ENCODE data around the gene CST5.

DNA sequence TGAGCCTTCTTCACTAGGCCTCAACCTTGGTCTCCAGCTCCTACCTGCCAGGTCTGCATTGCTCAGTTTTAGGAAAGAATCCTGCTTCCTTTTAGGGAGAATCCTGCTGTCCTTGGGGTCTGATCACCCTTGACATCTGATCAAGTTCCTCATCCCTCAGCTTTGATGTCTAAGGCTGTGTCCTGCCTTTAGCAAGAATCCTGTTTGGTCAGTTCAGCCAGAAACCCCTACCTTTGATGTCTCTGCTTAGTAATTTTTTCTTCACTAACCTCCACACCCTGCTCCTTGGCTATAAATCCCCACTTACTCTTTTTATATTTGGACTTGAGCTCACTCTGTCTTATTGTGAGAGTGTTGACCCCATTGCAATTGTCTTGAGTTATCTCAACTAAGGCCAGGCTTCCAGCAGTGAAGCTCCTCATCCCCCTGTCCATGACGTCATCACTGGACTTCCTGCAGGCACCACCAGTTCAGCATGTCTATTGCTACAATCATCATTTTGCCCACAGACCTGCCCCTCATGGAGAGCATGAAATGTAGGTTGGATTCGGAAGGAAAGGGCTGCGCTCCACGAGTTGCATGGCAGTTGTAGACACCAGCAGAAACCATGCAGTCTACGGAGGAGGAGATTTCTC lies 4.7 kb upstream of the CST5 start:
- TF ChIP-seq POLR2AphosphoS5 (IDR thresholded peaks at IDR 0.05; ENCODE audit: low read depth, low read length) (no peak), POLR2A (IDR thresholded peaks at IDR 0.05; ENCODE audit: low read depth, low read length) (no peak)

Data from GM12892 (cell line).